Measurements from ENCODE around the gene SELENOO. TPM values are rescaled to one million over a fixed set of nuclear protein-coding genes. Genes with fewer than 3 reads are reported as not detected.

The SELENOO gene
- total RNA-seq, 1 donor from 2014 or later = 24.7 TPM

- no peaks in the 10 kb centered on the region for H3K9me3 Mint-ChIP-seq (ENCODE audit: low read depth)
- TF ChIP-seq, protein P1, sequence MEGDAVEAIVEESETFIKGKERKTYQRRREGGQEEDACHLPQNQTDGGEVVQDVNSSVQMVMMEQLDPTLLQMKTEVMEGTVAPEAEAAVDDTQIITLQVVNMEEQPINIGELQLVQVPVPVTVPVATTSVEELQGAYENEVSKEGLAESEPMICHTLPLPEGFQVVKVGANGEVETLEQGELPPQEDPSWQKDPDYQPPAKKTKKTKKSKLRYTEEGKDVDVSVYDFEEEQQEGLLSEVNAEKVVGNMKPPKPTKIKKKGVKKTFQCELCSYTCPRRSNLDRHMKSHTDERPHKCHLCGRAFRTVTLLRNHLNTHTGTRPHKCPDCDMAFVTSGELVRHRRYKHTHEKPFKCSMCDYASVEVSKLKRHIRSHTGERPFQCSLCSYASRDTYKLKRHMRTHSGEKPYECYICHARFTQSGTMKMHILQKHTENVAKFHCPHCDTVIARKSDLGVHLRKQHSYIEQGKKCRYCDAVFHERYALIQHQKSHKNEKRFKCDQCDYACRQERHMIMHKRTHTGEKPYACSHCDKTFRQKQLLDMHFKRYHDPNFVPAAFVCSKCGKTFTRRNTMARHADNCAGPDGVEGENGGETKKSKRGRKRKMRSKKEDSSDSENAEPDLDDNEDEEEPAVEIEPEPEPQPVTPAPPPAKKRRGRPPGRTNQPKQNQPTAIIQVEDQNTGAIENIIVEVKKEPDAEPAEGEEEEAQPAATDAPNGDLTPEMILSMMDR (IDR thresholded peaks at IDR 0.05; ENCODE audit: unreplicated experiment) = peak; percentile 40
- H3K4me1 Mint-ChIP-seq (ENCODE audit: low read depth) = peaks cover 26% of the 10 kb centered on the region
- peaks cover 4% of the 10 kb centered on the region for H3K36me3 Mint-ChIP-seq (ENCODE audit: insufficient read depth)
- H3K27ac Mint-ChIP-seq = peak within 1 kb of the TSS; percentile 96
- H3K27me3 Mint-ChIP-seq = no peaks in the 10 kb centered on the region
- peak within 1 kb of the TSS; percentile 99 for H3K4me3 Mint-ChIP-seq (ENCODE audit: low read depth)
- peak; percentile 79 for DNase-seq (ENCODE audit: low spot score, unreplicated experiment)
Observed at GRCh38 chr22:50244420-50245213, 43.8 kb downstream of the SELENOO start, which contains the start of gene TUBGCP6. TSS of gene TUBGCP6 (minus strand) at chr22:50245023. CDS start at chr22:50244459, 564 bp downstream.

DNA sequence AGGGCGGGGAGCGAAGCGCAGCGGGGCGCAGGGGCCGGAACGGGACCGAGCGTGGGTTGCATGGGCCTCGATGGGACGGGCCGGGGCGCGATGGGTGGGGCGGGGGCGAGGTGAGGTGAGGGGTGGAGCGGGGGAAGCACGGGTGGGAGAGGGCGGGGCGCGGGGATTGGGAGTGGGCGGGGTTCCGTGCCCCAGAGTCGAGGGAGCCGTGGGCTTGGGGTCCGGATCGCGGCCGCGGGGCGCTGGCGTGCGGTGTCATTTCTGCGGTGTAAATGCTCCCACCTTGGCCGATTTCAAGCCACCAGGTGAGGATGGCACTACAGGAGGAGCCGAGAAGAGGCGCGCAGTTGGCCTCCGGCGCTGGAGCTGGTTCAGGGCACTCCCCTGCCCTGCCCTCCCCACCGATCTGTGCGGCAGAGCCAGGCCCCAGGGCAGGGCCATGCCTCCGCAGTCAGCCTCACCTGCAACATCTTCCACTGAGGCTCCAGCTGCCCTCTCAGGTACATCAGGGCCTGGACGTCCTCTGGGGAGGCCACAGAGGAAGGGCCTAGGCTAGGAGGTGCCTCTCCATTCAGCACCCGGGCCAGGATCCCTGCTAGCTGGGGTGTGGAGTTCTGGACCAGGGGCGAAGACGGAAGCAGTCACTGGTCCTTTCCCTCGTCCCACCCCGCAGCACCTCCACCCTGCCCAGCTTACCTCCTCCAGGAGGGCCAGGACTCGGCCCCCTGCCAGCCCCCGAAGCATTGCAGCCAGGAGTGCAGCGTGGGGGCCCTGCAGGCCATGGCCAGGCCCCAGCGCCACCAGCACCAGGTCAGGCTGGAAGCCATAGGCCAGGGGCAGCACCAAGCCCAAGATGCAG, 44.6 kb downstream of the SELENOO start:
- H3K36me3 Mint-ChIP-seq (ENCODE audit: insufficient read depth) = peaks cover 4% of the 10 kb centered on the region
- H3K27ac Mint-ChIP-seq = peak overlapping the region; percentile 96
- no peak for DNase-seq (ENCODE audit: low spot score, unreplicated experiment)
- no peaks in the 10 kb centered on the region for H3K9me3 Mint-ChIP-seq (ENCODE audit: low read depth)
- H3K27me3 Mint-ChIP-seq = no peaks in the 10 kb centered on the region
- H3K4me1 Mint-ChIP-seq (ENCODE audit: low read depth) = peaks cover 28% of the 10 kb centered on the region
- TF ChIP-seq, protein P1 (IDR thresholded peaks at IDR 0.05; ENCODE audit: unreplicated experiment) = no peak
- H3K4me3 Mint-ChIP-seq (ENCODE audit: low read depth) = peak overlapping the region; percentile 99

- TF ChIP-seq, protein P1 (IDR thresholded peaks at IDR 0.05; ENCODE audit: unreplicated experiment) = peak; percentile 35
- no peaks in the 10 kb centered on the region for H3K27me3 Mint-ChIP-seq
- peak overlapping the region; percentile 99 for H3K4me3 Mint-ChIP-seq (ENCODE audit: low read depth)
- H3K27ac Mint-ChIP-seq = no peak overlapping the region
- no peak for DNase-seq (ENCODE audit: low spot score, unreplicated experiment)
- no peaks in the 10 kb centered on the region for H3K9me3 Mint-ChIP-seq (ENCODE audit: low read depth)
- H3K4me1 Mint-ChIP-seq (ENCODE audit: low read depth) = peaks cover 26% of the 10 kb centered on the region
- peaks cover 3% of the 10 kb centered on the region for H3K36me3 Mint-ChIP-seq (ENCODE audit: insufficient read depth)
Observed at GRCh38 chr22:50246242-50247175, 45.7 kb downstream of the SELENOO start.

- Mint-ChIP-seq H3K27ac (peak overlapping the region; percentile 71), H3K36me3 (ENCODE audit: insufficient read depth) (peaks cover 3% of the 10 kb centered on the region), H3K4me3 (ENCODE audit: low read depth) (peak overlapping the region; percentile 53), H3K4me1 (ENCODE audit: low read depth) (peaks cover 18% of the 10 kb centered on the region), H3K27me3 (no peaks in the 10 kb centered on the region), H3K9me3 (ENCODE audit: low read depth) (no peaks in the 10 kb centered on the region)
- DNase-seq (ENCODE audit: low spot score, unreplicated experiment) = no peak
- TF ChIP-seq, protein P1 (IDR thresholded peaks at IDR 0.05; ENCODE audit: unreplicated experiment) = no peak
Observed at GRCh38 chr22:50247748-50248147, 46.9 kb downstream of the SELENOO start.

All from progenitor cell of endocrine pancreas (in vitro differentiated cells).